ENCODE data around the gene ABHD12B.

DNA sequence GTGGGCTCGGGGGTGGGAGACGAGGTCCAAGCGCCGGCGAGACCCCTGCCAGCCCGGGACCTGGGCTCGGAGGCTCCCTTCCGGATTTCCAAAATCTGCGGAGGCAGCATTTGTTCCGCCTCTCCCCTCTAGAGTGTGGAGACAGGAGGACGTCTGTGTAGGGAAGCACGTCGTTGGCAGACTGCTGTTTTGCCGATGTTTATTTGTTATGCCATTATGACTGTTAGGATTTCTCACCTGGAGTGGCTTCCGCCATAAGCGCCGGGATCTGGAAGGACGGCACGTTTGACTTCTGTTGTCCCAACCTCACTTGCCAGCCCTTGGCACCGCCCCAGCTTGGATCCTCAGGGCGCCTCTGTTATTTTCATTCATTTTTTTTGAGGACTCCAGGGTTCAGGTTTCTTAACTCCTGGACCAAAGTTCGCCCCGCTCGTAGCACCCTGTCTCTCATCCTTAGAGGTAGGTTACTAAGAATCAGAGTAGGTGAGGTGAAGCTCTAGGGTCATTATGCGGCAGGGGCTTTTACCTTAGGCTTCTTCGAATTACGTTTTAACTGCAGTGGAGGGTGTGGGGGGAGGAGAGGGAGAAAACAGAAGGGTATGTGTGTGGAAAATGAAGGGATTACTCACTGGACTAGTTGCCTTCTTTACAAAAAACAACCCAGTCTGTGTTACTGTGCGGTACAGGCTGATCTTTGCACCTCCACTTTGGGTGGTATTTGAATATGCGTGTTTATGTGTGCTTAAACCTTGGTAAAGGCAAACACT is 73.0 kb downstream of the ABHD12B start:
- TF ChIP-seq, protein P1, sequence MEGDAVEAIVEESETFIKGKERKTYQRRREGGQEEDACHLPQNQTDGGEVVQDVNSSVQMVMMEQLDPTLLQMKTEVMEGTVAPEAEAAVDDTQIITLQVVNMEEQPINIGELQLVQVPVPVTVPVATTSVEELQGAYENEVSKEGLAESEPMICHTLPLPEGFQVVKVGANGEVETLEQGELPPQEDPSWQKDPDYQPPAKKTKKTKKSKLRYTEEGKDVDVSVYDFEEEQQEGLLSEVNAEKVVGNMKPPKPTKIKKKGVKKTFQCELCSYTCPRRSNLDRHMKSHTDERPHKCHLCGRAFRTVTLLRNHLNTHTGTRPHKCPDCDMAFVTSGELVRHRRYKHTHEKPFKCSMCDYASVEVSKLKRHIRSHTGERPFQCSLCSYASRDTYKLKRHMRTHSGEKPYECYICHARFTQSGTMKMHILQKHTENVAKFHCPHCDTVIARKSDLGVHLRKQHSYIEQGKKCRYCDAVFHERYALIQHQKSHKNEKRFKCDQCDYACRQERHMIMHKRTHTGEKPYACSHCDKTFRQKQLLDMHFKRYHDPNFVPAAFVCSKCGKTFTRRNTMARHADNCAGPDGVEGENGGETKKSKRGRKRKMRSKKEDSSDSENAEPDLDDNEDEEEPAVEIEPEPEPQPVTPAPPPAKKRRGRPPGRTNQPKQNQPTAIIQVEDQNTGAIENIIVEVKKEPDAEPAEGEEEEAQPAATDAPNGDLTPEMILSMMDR (IDR thresholded peaks at IDR 0.05; ENCODE audit: insufficient read depth, low read depth, low read length) = no peak
- no peak for TF ChIP-seq EZH2 (IDR thresholded peaks at IDR 0.05; ENCODE audit: insufficient read depth, low read length)
